Liver (tissue), 9 donors: ENCODE results near the gene NTF3. TPM values are rescaled to one million over a fixed set of nuclear protein-coding genes. Genes with fewer than 3 reads are reported as not detected.

ENCODE experiments used
- DNase-seq: peaks from one replicate; pipeline ENCODE4 v3.0.0-alpha.2; 2017; ENCODE audit warnings: low spot score
- H3K27ac ChIP-seq, 2 donors: one replicate each; pipeline ENCODE4 v1.7.0; 2013; ENCODE audit warnings: inconsistent platforms in 2 of 2, low read length in 2 of 2, control low read depth in 1 of 2, low read depth in 1 of 2, mild to moderate bottlenecking in 1 of 2
- H3K27me3 ChIP-seq, 4 donors: one replicate each; pipeline versions ENCODE4 v1.6.1 to v1.7.0; 2013; ENCODE audit warnings: low read length in 3 of 4, inconsistent platforms in 1 of 4, mild to moderate bottlenecking in 1 of 4, moderate library complexity in 1 of 4; ENCODE audit not compliant: control insufficient read depth in 4 of 4, insufficient read depth in 4 of 4
- H3K36me3 ChIP-seq, 4 donors: one replicate each; pipeline versions ENCODE4 v1.6.1 to v1.7.0; 2013; ENCODE audit warnings: low read length in 3 of 4, mild to moderate bottlenecking in 3 of 4, low read depth in 1 of 4, moderate library complexity in 1 of 4; ENCODE audit not compliant: control insufficient read depth in 4 of 4, insufficient read depth in 3 of 4
- H3K4me1 ChIP-seq, 4 donors: one replicate each; pipeline versions ENCODE4 v1.6.1 to v1.7.0; 2013; ENCODE audit warnings: low read length in 3 of 4, mild to moderate bottlenecking in 3 of 4, moderate library complexity in 1 of 4; ENCODE audit not compliant: control insufficient read depth in 4 of 4, insufficient read depth in 4 of 4
- H3K4me3 ChIP-seq, 3 donors: one replicate each; pipeline versions ENCODE4 v1.6.1 to v1.7.0; 2013; ENCODE audit warnings: low read length in 3 of 3, control low read depth in 1 of 3, low read depth in 1 of 3, mild to moderate bottlenecking in 1 of 3
- H3K9ac ChIP-seq, 2 donors: one replicate each; pipeline ENCODE4 v1.7.0; 2013; ENCODE audit warnings: low read length in 2 of 2, mild to moderate bottlenecking in 2 of 2, moderate library complexity in 2 of 2, control low read depth in 1 of 2, low read depth in 1 of 2
- H3K9me3 ChIP-seq, 4 donors: one replicate each; pipeline versions ENCODE4 v1.6.1 to v1.7.0; 2013; ENCODE audit warnings: low read length in 3 of 4; ENCODE audit not compliant: control insufficient read depth in 4 of 4
- ATF3 ChIP-seq: IDR thresholded peaks from 2 replicates; pipeline ENCODE4 v1.6.1; 2016; ENCODE audit warnings: antibody characterized with exemption
- CTCF ChIP-seq: fragments of 150-350 bp; IDR thresholded peaks from 2 replicates; pipeline ENCODE4 v1.5.1; 2017; ENCODE audit warnings: improper control_type of control experiment, low read depth, low read length; ENCODE audit not compliant: missing input control
- EGR1 ChIP-seq, 2 donors: IDR thresholded peaks; 2 replicates each; pipeline ENCODE4 v1.6.1; 2016 to 2018; ENCODE audit warnings: antibody characterized with exemption in 2 of 2, low read depth in 2 of 2
- FOXA1 ChIP-seq: IDR thresholded peaks from 2 replicates; pipeline ENCODE4 v1.6.1; 2016; ENCODE audit warnings: antibody characterized with exemption
- FOXA2 ChIP-seq: IDR thresholded peaks from 2 replicates; pipeline ENCODE4 v1.6.1; 2016; ENCODE audit warnings: antibody characterized with exemption
- GABPA ChIP-seq, 2 donors: IDR thresholded peaks in 1 of 2; conservative IDR thresholded peaks in 1 of 2; 2 replicates each; pipeline ENCODE4 v1.6.1; 2016; ENCODE audit warnings: antibody characterized with exemption in 2 of 2, mild to moderate bottlenecking in 1 of 2, moderate library complexity in 1 of 2
- HNF4A ChIP-seq, 2 donors: conservative IDR thresholded peaks; 2 replicates each; pipeline ENCODE4 v1.6.1; 2016; ENCODE audit warnings: antibody characterized with exemption in 2 of 2, mild to moderate bottlenecking in 2 of 2
- HNF4G ChIP-seq: IDR thresholded peaks from 2 replicates; pipeline ENCODE4 v1.6.1; 2016; ENCODE audit warnings: antibody characterized with exemption
- JUND ChIP-seq, 2 donors: IDR thresholded peaks; 2 replicates each; pipeline ENCODE4 v1.6.1; 2016; ENCODE audit warnings: antibody characterized with exemption in 2 of 2
- MAX ChIP-seq: IDR thresholded peaks from 2 replicates; pipeline ENCODE4 v1.6.1; 2016; ENCODE audit warnings: antibody characterized with exemption
- NR2F2 ChIP-seq: IDR thresholded peaks from 2 replicates; pipeline ENCODE4 v1.6.1; 2016; ENCODE audit warnings: antibody characterized with exemption
- RAD21 ChIP-seq, 2 donors: IDR thresholded peaks; 2 replicates each; pipeline ENCODE4 v1.6.1; 2016; ENCODE audit warnings: antibody characterized with exemption in 2 of 2, mild to moderate bottlenecking in 2 of 2
- REST ChIP-seq: IDR thresholded peaks from 2 replicates; pipeline ENCODE4 v1.6.1; 2016; ENCODE audit warnings: antibody characterized with exemption, mild to moderate bottlenecking
- RXRA ChIP-seq, 2 donors: IDR thresholded peaks; 2 replicates each; pipeline ENCODE4 v1.6.1; 2017 to 2018; ENCODE audit warnings: antibody characterized with exemption in 2 of 2, mild to moderate bottlenecking in 1 of 2
- SP1 ChIP-seq: IDR thresholded peaks from 2 replicates; pipeline ENCODE4 v1.6.1; 2018; ENCODE audit warnings: antibody characterized with exemption, mild to moderate bottlenecking
- TAF1 ChIP-seq: conservative IDR thresholded peaks from 2 replicates; pipeline ENCODE4 v1.6.1; 2016; ENCODE audit warnings: antibody characterized with exemption, mild to moderate bottlenecking
- YY1 ChIP-seq: IDR thresholded peaks from 2 replicates; pipeline ENCODE4 v1.6.1; 2016; ENCODE audit warnings: antibody characterized with exemption, mild to moderate bottlenecking
- ZBTB33 ChIP-seq: IDR thresholded peaks from 2 replicates; pipeline ENCODE4 v1.6.1; 2016; ENCODE audit warnings: antibody characterized with exemption
- WGBS: extraction: QIAGEN DNeasy Blood & Tissue Kit; methylation state at CpG from one replicate; pipeline ENCODE4 v1.1.7; 2013; 5-methylcytosine and 5-hydroxymethylcytosine counted together
- polyA plus RNA-seq, 2 donors: library from polyadenylated mRNA; stranded (reverse) in 1 of 2; unstranded in 1 of 2; fragments of 200-250 nt in 1 of 2; fragments of >200 nt in 1 of 2; fragmentation: Nextera tagmentation in 1 of 2; extraction: Ambion mirVana in 1 of 2; gene quantifications; one replicate each; pipeline versions ENCODE4 v1.2.1 to v1.2.3, GENCODE V29; 2013 to 2015
- total RNA-seq, 2 donors: library from RNA; depleted of rRNA; stranded (reverse); fragments of >200 nt; gene quantifications; one replicate each; pipeline ENCODE4 v1.2.3, GENCODE V29; 2014
- donor health status: healthy.
- donor health status: healthy.
- donor health status: healthy.
- donor health status: healthy.
- donor health status: healthy.

The NTF3 gene
- total and polyA plus RNA-seq, 4 donors: 0.89 to 2.8 (median 1.5) TPM

- 93% methylated on average over 2 of the region's 2 CpGs for WGBS
- no peak overlapping the region for H3K4me3 ChIP-seq
Measured at GRCh38 chr12:5470703-5471102, 38.8 kb downstream of the NTF3 start.

More at GRCh38 chr12:5470703-5471102, 38.8 kb downstream of the NTF3 start:
- Histone ChIP-seq H3K36me3 (no peaks in the 10 kb centered on the region), H3K4me1 (no peaks in the 10 kb centered on the region), H3K9me3 (no peaks in the 10 kb centered on the region), H3K9ac (no peak overlapping the region), H3K27me3 (no peaks in the 10 kb centered on the region), H3K27ac (no peak overlapping the region)
- no peak for TF ChIP-seq REST
- no peak for TF ChIP-seq SP1
- TF ChIP-seq JUND (IDR thresholded peaks at IDR 0.05): no peak
- TF ChIP-seq FOXA2: no peak
- TF ChIP-seq MAX: no peak
- no peak for TF ChIP-seq HNF4G
- no peak for TF ChIP-seq GABPA (IDR thresholded peaks at IDR 0.05 in 1 of 2, conservative IDR thresholded peaks at IDR 0.05 in 1 of 2)
- no peak for TF ChIP-seq EGR1 (IDR thresholded peaks at IDR 0.05; ENCODE audit: low read depth in 2 of 2)
- TF ChIP-seq FOXA1: no peak
- no peak for TF ChIP-seq HNF4A (conservative IDR thresholded peaks at IDR 0.05)
- no peak for TF ChIP-seq ATF3
- no peak for TF ChIP-seq NR2F2
- TF ChIP-seq RXRA (IDR thresholded peaks at IDR 0.05): no peak
- TF ChIP-seq RAD21 (IDR thresholded peaks at IDR 0.05): no peak
- TF ChIP-seq ZBTB33: no peak
- no peak for TF ChIP-seq TAF1
- no peak for TF ChIP-seq YY1
- no peak for TF ChIP-seq CTCF
- DNase-seq: no peak
